ENCODE results near the gene SMIM17.

Gene SMIM17

DNA sequence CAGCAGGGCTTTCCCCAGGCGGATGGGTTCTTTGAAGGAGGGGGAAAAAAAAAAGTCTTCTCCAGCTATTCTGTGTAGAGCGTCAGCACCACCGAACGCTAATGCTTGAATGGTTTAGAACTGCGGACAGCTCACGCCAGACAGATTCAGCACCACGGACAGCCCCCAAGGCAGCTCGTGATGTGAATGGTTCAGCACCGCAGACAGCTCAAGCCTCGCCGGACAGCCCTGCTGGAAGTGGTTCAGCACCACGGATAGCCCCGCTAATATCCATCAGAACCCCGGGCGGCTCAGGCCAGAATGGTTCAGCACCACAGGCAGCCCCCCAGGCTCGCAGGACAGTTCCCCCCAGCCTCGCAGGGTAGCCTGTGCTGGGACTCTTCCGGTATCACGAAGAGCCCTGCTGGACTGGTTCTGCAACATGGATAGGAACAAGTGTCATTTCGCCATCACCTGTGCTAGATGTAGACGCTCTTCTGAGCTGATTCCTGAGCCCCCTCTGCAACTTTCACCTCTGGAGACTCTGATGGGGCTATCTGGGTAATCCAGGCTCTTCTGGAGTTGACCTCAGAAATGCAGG lies 4.9 kb upstream of the SMIM17 start:
- POLR2A ChIA-PET (ENCODE audit: low non-redundant PET) = no interaction called here
- DNase-seq (ENCODE audit: low spot score) = peak; percentile 38
- H3K27ac ChIP-seq = no peak overlapping the region
- no peak for TF ChIP-seq CTCF (conservative IDR thresholded peaks at IDR 0.05; ENCODE audit: low read depth)
- CTCF ChIA-PET = interaction anchor here (0.7 kb wide), 1 partner anchor 261 kb away, joined by 3 read pairs; no protein-coding TSS in a partner anchor

DNA sequence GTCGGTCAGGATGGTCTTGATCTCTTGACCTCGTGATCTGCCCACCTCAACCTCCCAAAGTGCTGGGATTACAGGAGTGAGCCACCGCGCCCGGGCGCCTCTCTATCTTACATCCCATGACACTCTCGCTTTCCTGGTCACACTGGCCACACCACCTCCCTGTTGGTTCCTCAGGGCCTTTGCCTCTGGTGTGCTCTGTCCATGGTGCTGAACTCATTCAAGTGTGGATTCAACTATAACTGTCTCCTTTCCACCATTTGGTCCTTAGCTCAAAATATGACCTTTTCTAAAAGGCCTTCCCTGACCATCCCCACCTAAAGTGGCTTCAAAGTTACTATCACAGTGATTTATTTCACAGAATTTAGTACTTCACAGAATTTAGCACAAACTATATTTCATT lies 3.7 kb upstream of the SMIM17 start:
- DNase-seq (ENCODE audit: low spot score) = no peak
- TF ChIP-seq CTCF (conservative IDR thresholded peaks at IDR 0.05; ENCODE audit: low read depth) = no peak

DNA sequence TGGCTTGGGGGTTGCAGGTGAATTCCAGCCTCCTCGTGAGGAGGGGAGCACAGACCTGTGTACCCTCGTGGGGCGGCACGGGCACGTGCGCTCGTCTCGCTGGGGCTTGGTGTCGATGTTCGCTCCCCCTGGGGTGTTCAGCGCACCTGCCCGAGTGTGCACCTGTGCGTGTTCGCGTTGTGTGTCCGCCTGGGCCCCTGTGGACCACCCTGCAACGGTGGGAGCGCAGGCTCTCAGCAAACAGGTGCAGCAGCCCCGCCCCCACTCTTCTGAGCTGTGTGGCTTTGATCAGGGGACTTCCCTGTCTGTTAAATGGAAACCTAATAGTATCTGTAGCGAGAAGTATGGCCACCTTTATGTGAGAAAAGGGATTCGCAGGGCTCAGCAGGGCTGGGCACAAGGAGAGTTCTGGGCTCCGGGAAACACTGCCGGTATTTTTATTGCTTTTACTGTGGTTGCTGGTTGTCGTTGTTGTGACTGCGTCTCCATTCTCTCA lies 549 bp downstream of the SMIM17 start:
- ChIA-PET CTCF (no interaction called here), POLR2A (ENCODE audit: low non-redundant PET) (no interaction called here)
- no peak overlapping the region for H3K27ac ChIP-seq
- TF ChIP-seq CTCF (conservative IDR thresholded peaks at IDR 0.05; ENCODE audit: low read depth) = no peak
- DNase-seq (ENCODE audit: low spot score) = no peak

More for the DNA sequence above, 3.7 kb upstream of the SMIM17 start:
- ChIA-PET POLR2A (ENCODE audit: low non-redundant PET) (no interaction called here), CTCF (no interaction called here)
- H3K27ac ChIP-seq = no peak overlapping the region

DNA sequence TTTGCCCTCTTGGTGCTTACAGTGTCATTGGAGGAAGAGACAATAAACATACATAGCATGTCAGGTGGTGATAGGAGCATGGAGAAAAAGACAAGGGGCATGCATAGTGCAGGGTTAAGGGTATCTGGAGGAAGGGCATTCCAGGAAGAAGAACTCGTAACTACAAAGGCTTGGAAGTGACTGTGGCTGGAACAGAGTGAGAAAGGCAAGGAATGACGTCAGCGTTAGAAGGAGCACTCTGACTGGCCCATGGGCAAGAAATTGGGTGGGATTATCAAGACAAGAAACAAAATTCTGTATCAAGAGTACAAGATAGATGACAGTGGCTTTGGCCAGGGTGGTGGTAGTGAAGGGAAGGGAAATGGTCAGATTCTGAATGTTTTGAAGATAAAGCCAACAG lies 11.2 kb downstream of the SMIM17 start:
- ChIA-PET CTCF (no interaction called here), POLR2A (ENCODE audit: low non-redundant PET) (no interaction called here)
- DNase-seq (ENCODE audit: low spot score) = no peak
- no peak overlapping the region for H3K27ac ChIP-seq
- TF ChIP-seq CTCF (conservative IDR thresholded peaks at IDR 0.05; ENCODE audit: low read depth) = no peak

DNA sequence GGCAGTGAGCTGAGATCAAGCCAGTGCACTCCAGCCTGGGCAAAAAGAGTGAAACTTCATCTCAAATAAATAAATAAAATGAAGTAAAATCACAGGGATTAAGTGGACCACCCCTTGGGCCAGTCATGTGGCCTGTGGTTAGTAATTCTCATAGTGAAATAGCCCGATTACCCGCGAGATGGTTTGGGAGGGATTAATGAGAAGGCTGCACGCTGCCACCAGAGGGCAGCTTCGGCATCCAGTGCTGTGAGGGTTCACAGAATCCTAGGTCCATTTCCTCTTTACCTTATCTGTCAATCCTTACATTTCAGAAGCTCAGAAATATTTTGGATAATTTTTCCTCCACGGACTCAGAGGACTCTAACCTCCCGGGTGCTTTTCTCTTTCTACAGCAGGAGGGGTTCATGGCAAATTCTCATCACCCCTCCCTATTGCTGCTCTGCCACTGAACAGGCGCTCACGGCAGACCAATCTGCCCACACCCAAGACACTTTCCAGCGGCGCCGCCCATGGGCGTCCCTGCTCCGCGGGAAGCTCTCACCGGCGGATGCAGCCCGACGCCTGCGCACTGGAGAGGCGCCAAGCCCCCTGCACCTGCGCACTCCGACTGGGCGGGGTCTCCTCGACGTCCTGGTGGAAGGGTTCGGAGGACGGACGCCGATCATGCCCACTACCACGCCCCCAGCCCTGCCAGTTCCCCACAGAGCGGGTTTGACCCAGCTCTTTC lies 17.6 kb downstream of the SMIM17 start:
- CTCF ChIA-PET = no interaction called here

GRCh38 chr19:56661248-56661647 lies 18.3 kb downstream of the SMIM17 start:
- CTCF ChIA-PET = no interaction called here
- no peak for DNase-seq (ENCODE audit: low spot score)
- no peak overlapping the region for H3K27ac ChIP-seq
- POLR2A ChIA-PET (ENCODE audit: low non-redundant PET) = no interaction called here
- TF ChIP-seq CTCF (conservative IDR thresholded peaks at IDR 0.05; ENCODE audit: low read depth) = no peak

More for the DNA sequence above, 17.6 kb downstream of the SMIM17 start:
- DNase-seq (ENCODE audit: low spot score) = no peak
- H3K27ac ChIP-seq = no peak overlapping the region
- POLR2A ChIA-PET (ENCODE audit: low non-redundant PET) = no interaction called here
- TF ChIP-seq CTCF (conservative IDR thresholded peaks at IDR 0.05; ENCODE audit: low read depth) = no peak

Data from RWPE1 (cell line).